AG09319 (cell line): ENCODE results near the gene OR4Q3.
"Not testable (repeated sequence)": the region's sequence is repeated elsewhere in the genome, so short reads cannot be mapped to it uniquely, and the experiment has no call there.

Experiments used
- DNase-seq: peaks from one replicate; pipeline ENCODE4 v3.0.0-alpha.2; 2010; ENCODE audit warnings: low read depth; ENCODE audit errors: extremely low read depth
- TF ChIP-seq, protein P1 (sequence below): IDR thresholded peaks from 2 replicates; pipeline ENCODE4 v1.5.1; 2011; ENCODE audit warnings: low read depth, mild to moderate bottlenecking, inconsistent platforms, low read length, moderate library complexity

OR4Q3 gene

DNA sequence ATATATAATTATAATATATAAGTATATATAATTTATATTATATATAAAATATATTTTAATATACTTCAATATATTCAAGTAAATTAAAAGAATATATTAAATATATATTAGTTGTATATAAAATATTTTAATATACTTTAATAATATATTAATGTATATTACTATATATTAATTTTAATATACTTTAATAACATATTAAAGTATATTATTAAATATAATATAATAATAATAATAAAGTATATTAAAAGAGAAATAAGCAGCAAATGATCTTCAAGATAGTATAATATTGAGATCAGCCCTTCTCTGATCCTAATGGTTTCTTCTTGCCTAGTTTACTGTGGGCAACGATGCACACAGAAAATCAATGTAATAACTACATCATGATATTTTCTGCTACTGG lies 32.2 kb downstream of the OR4Q3 start:
- TF ChIP-seq, protein P1, sequence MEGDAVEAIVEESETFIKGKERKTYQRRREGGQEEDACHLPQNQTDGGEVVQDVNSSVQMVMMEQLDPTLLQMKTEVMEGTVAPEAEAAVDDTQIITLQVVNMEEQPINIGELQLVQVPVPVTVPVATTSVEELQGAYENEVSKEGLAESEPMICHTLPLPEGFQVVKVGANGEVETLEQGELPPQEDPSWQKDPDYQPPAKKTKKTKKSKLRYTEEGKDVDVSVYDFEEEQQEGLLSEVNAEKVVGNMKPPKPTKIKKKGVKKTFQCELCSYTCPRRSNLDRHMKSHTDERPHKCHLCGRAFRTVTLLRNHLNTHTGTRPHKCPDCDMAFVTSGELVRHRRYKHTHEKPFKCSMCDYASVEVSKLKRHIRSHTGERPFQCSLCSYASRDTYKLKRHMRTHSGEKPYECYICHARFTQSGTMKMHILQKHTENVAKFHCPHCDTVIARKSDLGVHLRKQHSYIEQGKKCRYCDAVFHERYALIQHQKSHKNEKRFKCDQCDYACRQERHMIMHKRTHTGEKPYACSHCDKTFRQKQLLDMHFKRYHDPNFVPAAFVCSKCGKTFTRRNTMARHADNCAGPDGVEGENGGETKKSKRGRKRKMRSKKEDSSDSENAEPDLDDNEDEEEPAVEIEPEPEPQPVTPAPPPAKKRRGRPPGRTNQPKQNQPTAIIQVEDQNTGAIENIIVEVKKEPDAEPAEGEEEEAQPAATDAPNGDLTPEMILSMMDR = no peak
- DNase-seq = no peak

DNA sequence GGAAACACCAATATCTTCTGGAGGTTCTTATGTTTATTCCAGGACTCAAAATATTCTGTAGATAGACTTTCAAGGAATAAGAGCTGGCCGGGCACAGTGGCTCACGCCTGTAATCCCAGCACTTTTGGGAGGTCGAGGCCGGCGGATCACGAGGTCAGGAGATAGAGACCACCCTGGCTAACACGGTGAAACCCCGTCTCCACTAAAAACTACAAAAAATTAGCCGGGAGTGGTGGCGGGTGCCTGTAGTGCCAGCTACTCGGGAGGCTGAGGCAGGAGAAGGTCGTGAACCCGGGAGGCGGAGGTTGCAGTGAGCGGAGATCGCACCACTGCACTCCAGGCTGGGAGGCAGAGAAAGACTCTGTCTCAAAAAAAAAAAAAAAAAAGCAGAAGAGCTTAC lies 42.5 kb downstream of the OR4Q3 start:
- not testable (repeated sequence) for DNase-seq

DNA sequence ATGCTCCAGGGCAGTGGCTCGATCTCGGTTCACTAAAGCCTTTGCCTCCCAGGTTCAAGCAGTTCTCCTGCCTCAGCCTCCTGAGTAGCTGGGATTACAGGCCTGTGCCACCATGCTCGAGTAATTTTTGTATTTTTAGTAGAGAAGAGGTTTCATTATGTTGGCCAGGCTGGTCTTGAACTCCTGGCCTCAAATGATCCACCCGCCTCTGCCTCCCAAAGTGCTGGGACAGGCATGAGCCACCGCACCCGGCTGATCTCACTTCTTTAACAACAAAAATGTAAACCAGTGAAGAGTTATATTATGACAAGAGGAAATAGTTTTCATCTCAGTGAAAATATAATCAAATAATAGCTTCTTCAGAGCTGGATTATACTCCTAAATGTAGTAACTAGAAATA lies 43.9 kb downstream of the OR4Q3 start:
- not testable (repeated sequence) for DNase-seq

DNA sequence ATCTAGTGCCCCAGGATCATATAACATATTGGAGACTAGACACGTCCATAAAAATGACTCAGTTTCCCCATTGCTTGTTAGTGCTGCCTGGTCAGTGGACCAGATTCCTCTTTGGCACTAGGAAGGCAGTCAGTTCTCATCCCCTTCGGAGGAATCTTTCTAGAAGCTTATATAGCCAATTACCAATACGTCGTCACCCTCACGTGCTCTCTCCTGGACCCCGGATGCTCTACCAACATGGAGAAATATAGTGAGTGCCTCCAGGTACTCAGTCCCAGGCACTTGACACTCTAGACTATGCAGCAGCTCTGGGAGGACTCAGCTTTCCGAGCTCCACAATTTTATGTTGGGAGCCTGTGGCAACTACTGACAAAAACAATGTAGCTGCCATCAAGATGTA lies 44.8 kb downstream of the OR4Q3 start:
- not testable (repeated sequence) for DNase-seq

DNA sequence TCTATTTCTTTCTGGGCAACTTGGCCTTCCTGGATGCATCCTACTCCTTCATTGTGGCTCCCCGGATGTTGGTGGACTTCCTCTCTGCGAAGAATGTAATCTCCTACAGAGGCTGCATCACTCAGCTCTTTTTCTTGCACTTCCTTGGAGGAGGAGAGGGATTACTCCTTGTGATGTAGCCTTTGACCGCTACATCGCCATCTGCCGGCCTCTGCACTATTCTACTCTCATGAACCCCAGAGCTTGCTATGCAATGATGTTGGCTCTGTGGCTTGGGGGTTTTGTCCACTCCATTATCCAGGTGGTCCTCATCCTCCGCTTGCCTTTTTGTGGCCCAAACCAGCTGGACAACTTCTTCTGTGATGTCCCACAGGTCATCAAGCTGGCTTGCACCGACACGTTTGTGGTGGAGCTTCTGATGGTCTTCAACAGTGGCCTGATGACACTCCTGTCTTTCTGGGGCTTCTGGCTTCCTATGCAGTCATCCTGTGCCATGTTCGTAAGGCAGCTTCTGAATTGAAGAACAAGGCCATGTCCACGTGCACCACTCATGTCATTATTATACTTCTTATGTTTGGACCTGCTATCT lies 53.2 kb downstream of the OR4Q3 start:
- DNase-seq = not testable (repeated sequence)
